ENCODE results near the gene PLEKHA7. TPM values are rescaled to one million over a fixed set of nuclear protein-coding genes. Genes with fewer than 3 reads are reported as not detected.

Gene PLEKHA7
- total and polyA plus RNA-seq, 2 of the 8 experiments (the other 6 are each of a cell fraction or from before 2014, with no cell fraction given), result 11.4 to 25.6 TPM

GRCh38 chr11:16993495-16993894 is 20.7 kb downstream of the PLEKHA7 start:
- no peak overlapping the region for H2AFZ ChIP-seq (ENCODE audit: low read length)
- H4K5ac ChIP-seq (ENCODE audit: insufficient read length, low read depth, low read length), result no peak overlapping the region
- H2BK20ac ChIP-seq (ENCODE audit: low read length), result no peak overlapping the region
- no peak overlapping the region for H4K8ac ChIP-seq (ENCODE audit: extremely low read depth, insufficient read depth, low read length)
- peaks cover 5 to 18% of the 10 kb centered on the region in 2 experiments for H4K20me1 ChIP-seq (replicated peaks in 1 of 2; ENCODE audit: control insufficient read depth in 1 of 2, insufficient read depth in 2 of 2, low read length in 2 of 2)
- 86% methylated on average over 1 of the region's 1 CpG; no CpG with 5 or more reads in 1 of the 2 experiments for WGBS, 2 experiments (ENCODE audit: extremely low coverage in 1 of 2, insufficient coverage in 1 of 2, insufficient read length in 1 of 2, insufficient replicate concordance in 2 of 2, low coverage in 1 of 2, low lambda C conversion rate in 2 of 2, missing lambda C conversion rate in 1 of 2)
- H3K14ac ChIP-seq (ENCODE audit: insufficient read length), result no peak overlapping the region
- H3K79me1 ChIP-seq (ENCODE audit: low read depth, low read length), result peaks cover 3% of the 10 kb centered on the region
- DNase-seq (ENCODE audit: low read depth in 1 of 2, low spot score in 2 of 2) (no peak), FAIRE-seq (no peak)
- H3K79me2 ChIP-seq (ENCODE audit: control insufficient read depth in 1 of 2, insufficient read depth in 2 of 2, low read length in 2 of 2), result peaks cover 0 to 19% of the 10 kb centered on the region in 2 experiments; a peak in 1 of 4 replicates
- H3K23me2 ChIP-seq (ENCODE audit: low read depth, low read length), result no peaks in the 10 kb centered on the region
- no peaks in the 10 kb centered on the region for H3K27me3 ChIP-seq (replicated peaks in 1 of 4; ENCODE audit: control insufficient read depth in 3 of 4, extremely low read depth in 1 of 4, insufficient read depth in 3 of 4, low read length in 3 of 4)
- H3K36me3 ChIP-seq (ENCODE audit: control insufficient read depth in 2 of 4, insufficient read depth in 4 of 4, low read length in 3 of 4), result no peaks in the 10 kb centered on the region
- no peak overlapping the region for H4K91ac ChIP-seq (replicated peaks; ENCODE audit: insufficient read length, low read length)
- no peak overlapping the region for H3K4ac ChIP-seq (replicated peaks; ENCODE audit: insufficient read length, low read depth, low read length)
- no peak overlapping the region for H2AK5ac ChIP-seq (ENCODE audit: low read depth, low read length)
- no peak overlapping the region for H2BK120ac ChIP-seq (replicated peaks; ENCODE audit: low read depth, low read length)
- H3K56ac ChIP-seq (replicated peaks; ENCODE audit: insufficient read length, low read depth, low read length), result no peak overlapping the region
- no peak overlapping the region for H3K18ac ChIP-seq (ENCODE audit: extremely low read depth, low read length)
- TF ChIP-seq TBP (IDR thresholded peaks at IDR 0.05; ENCODE audit: low read depth, low read length) (no peak), SUZ12 (IDR thresholded peaks at IDR 0.05; ENCODE audit: low read length) (no peak), EZH2 (IDR thresholded peaks at IDR 0.05; ENCODE audit: low read depth, low read length, severe bottlenecking) (no peak), TAF7 (optimal IDR thresholded peaks at IDR 0.05; ENCODE audit: borderline replicate concordance, low read depth, low read length) (no peak), POLR2AphosphoS5 (IDR thresholded peaks at IDR 0.05; ENCODE audit: low read depth, low read length) (no peak)
- TF ChIP-seq, protein P1, sequence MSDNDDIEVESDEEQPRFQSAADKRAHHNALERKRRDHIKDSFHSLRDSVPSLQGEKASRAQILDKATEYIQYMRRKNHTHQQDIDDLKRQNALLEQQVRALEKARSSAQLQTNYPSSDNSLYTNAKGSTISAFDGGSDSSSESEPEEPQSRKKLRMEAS (IDR thresholded peaks at IDR 0.05), result no peak
- no peak overlapping the region for H3K23ac ChIP-seq (ENCODE audit: insufficient read length)
- no peak overlapping the region for H2BK15ac ChIP-seq (ENCODE audit: low read length)
- CTCF ChIA-PET (ENCODE audit: partially characterized antibody), result interaction anchor here (2.3 kb wide), 1 partner anchor 19 kb away, joined by 7 read pairs; no protein-coding TSS in a partner anchor
- H2BK12ac ChIP-seq (ENCODE audit: low read depth, low read length), result no peak overlapping the region
- H3K9me3 ChIP-seq (ENCODE audit: insufficient read depth in 2 of 2, low read depth in 1 of 2, low read length in 1 of 2), result no peaks in the 10 kb centered on the region
- no peak overlapping the region for H3K4me3 ChIP-seq (ENCODE audit: extremely low read depth in 1 of 4, insufficient read depth in 2 of 4, low read depth in 3 of 4, low read length in 4 of 4)
- H2BK5ac ChIP-seq (ENCODE audit: low read depth, low read length), result no peak overlapping the region
- no peaks in the 10 kb centered on the region for H3K4me1 ChIP-seq (replicated peaks in 1 of 4; ENCODE audit: control insufficient read depth in 3 of 4, insufficient read depth in 4 of 4, low read length in 3 of 4)
- no peak overlapping the region for H3K9ac ChIP-seq (replicated peaks in 1 of 4; ENCODE audit: extremely low read depth in 1 of 4, low read depth in 3 of 4, low read length in 3 of 4)
- H3K4me2 ChIP-seq (ENCODE audit: insufficient read depth in 1 of 2, low read depth in 2 of 2, low read length in 2 of 2), result no peak overlapping the region
- POLR2A ChIA-PET (ENCODE audit: partially characterized antibody), result no interaction called here
- no peak overlapping the region for H3K27ac ChIP-seq (ENCODE audit: low read depth, low read length)
